Endometrial microvascular endothelial cells (primary cell): ENCODE measurements around the gene TMEM135. TPM values are rescaled to one million over a fixed set of nuclear protein-coding genes. Genes with fewer than 3 reads are reported as not detected.
"Not testable (repeated sequence)": the region's sequence is repeated elsewhere in the genome, so short reads cannot be mapped to it uniquely, and the experiment has no call there.

Experiments used
- in situ Hi-C: cut with HindIII; loops from 2 replicates; pipeline ENCODE4 v1.10.0; 2017; ENCODE audit warnings: low sequenced_read_pairs, low pct_unique_long_range_greater_than_20kb; ENCODE audit errors: inconsistent ontology term
- total RNA-seq: library from RNA; depleted of rRNA; stranded (reverse); fragments of >200 nt; gene quantifications from one replicate; pipeline ENCODE4 v1.2.3, GENCODE V29; 2015; ENCODE audit errors: inconsistent ontology term

Gene TMEM135
- total RNA-seq, 1 donor from 2014 or later: 15.8 TPM

- in situ Hi-C loops: no loop called here
Measured at GRCh38 chr11:87265132-87265531, 227.4 kb downstream of the TMEM135 start.

- in situ Hi-C loops: no loop called here
Measured at GRCh38 chr11:87265979-87266378, 228.2 kb downstream of the TMEM135 start.

GRCh38 chr11:87266751-87267150 lies 229.0 kb downstream of the TMEM135 start:
- in situ Hi-C loops: no loop called here

- in situ Hi-C loops: not testable (repeated sequence)
Measured at GRCh38 chr11:87271951-87272350, 234.2 kb downstream of the TMEM135 start.

GRCh38 chr11:87275176-87275575 lies 237.4 kb downstream of the TMEM135 start:
- in situ Hi-C loops: no loop called here

GRCh38 chr11:87280143-87280542 lies 242.4 kb downstream of the TMEM135 start:
- in situ Hi-C loops: no loop called here

- in situ Hi-C loops: no loop called here
Measured at GRCh38 chr11:87281496-87281895, 243.8 kb downstream of the TMEM135 start.

- in situ Hi-C loops: no loop called here
Measured at GRCh38 chr11:87284306-87284705, 246.6 kb downstream of the TMEM135 start.

GRCh38 chr11:87285674-87286073 lies 247.9 kb downstream of the TMEM135 start:
- in situ Hi-C loops: not testable (repeated sequence)

GRCh38 chr11:87286338-87286737 lies 248.6 kb downstream of the TMEM135 start:
- in situ Hi-C loops: no loop called here

GRCh38 chr11:87290304-87290922 lies 252.7 kb downstream of the TMEM135 start:
- in situ Hi-C loops: no loop called here

GRCh38 chr11:87292598-87292997 lies 254.9 kb downstream of the TMEM135 start:
- in situ Hi-C loops: no loop called here

- in situ Hi-C loops: no loop called here
Measured at GRCh38 chr11:87295237-87295636, 257.5 kb downstream of the TMEM135 start.

- in situ Hi-C loops: no loop called here
Measured at GRCh38 chr11:87296627-87297026, 258.9 kb downstream of the TMEM135 start.

GRCh38 chr11:87298155-87298554 lies 260.4 kb downstream of the TMEM135 start:
- in situ Hi-C loops: no loop called here

- in situ Hi-C loops: no loop called here
Measured at GRCh38 chr11:87299041-87299481, 261.3 kb downstream of the TMEM135 start.

GRCh38 chr11:87300640-87301380 lies 263.1 kb downstream of the TMEM135 start:
- in situ Hi-C loops: loop anchor here (25.0 kb wide), 1 partner anchor 364 kb away; no protein-coding TSS in a partner anchor

GRCh38 chr11:87301785-87302540 lies 264.2 kb downstream of the TMEM135 start:
- in situ Hi-C loops: loop anchor here (25.0 kb wide), 1 partner anchor 365 kb away; no protein-coding TSS in a partner anchor

GRCh38 chr11:87304412-87304811 lies 266.7 kb downstream of the TMEM135 start:
- in situ Hi-C loops: loop anchor here (25.0 kb wide), 1 partner anchor 367 kb away; no protein-coding TSS in a partner anchor
